Measurements from ENCODE around the gene ARHGAP6. TPM values are rescaled to one million over a fixed set of nuclear protein-coding genes. Genes with fewer than 3 reads are reported as not detected.
"Not testable (repeated sequence)": the region's sequence is repeated elsewhere in the genome, so short reads cannot be mapped to it uniquely, and the experiment has no call there.

ARHGAP6 gene
- total RNA-seq, 1 donor from 2014 or later = 0.78 TPM

GRCh38 chrX:11285651-11286050, 380.1 kb downstream of the ARHGAP6 start:
- no peak for DNase-seq

- no peak for DNase-seq
Observed at GRCh38 chrX:11282043-11282442, 383.7 kb downstream of the ARHGAP6 start.

GRCh38 chrX:11273544-11273943, 392.2 kb downstream of the ARHGAP6 start:
- no peak for DNase-seq

GRCh38 chrX:11272863-11273262, 392.9 kb downstream of the ARHGAP6 start:
- no peak for DNase-seq

GRCh38 chrX:11272290-11272689, 393.4 kb downstream of the ARHGAP6 start:
- no peak for DNase-seq

GRCh38 chrX:11269996-11270395, 395.7 kb downstream of the ARHGAP6 start:
- no peak for DNase-seq

- DNase-seq = no peak
Observed at GRCh38 chrX:11269006-11269405, 396.7 kb downstream of the ARHGAP6 start.

GRCh38 chrX:11267425-11267824, 398.3 kb downstream of the ARHGAP6 start:
- DNase-seq = no peak

- no peak for DNase-seq
Observed at GRCh38 chrX:11266573-11267003, 399.1 kb downstream of the ARHGAP6 start.

GRCh38 chrX:11265352-11265751, 400.4 kb downstream of the ARHGAP6 start:
- DNase-seq = no peak

- DNase-seq = no peak
Observed at GRCh38 chrX:11264925-11265324, 400.8 kb downstream of the ARHGAP6 start.

GRCh38 chrX:11261260-11261659, 404.5 kb downstream of the ARHGAP6 start:
- no peak for DNase-seq

- DNase-seq = no peak
Observed at GRCh38 chrX:11259437-11259836, 406.3 kb downstream of the ARHGAP6 start.

GRCh38 chrX:11257711-11258110, 408.0 kb downstream of the ARHGAP6 start:
- no peak for DNase-seq

- no peak for DNase-seq
Observed at GRCh38 chrX:11257290-11257689, 408.4 kb downstream of the ARHGAP6 start.

GRCh38 chrX:11254417-11255109, 411.2 kb downstream of the ARHGAP6 start:
- DNase-seq = no peak

- DNase-seq = no peak
Observed at GRCh38 chrX:11244636-11245035, 421.1 kb downstream of the ARHGAP6 start.

- no peak for DNase-seq
Observed at GRCh38 chrX:11242704-11243103, 423.0 kb downstream of the ARHGAP6 start.

GRCh38 chrX:11241720-11242119, 424.0 kb downstream of the ARHGAP6 start:
- DNase-seq = no peak

GRCh38 chrX:11239230-11239629, 426.5 kb downstream of the ARHGAP6 start:
- no peak for DNase-seq

- DNase-seq = not testable (repeated sequence)
Observed at GRCh38 chrX:11235377-11235776, 430.3 kb downstream of the ARHGAP6 start.

GRCh38 chrX:11215191-11215921, 450.4 kb downstream of the ARHGAP6 start:
- DNase-seq = no peak

GRCh38 chrX:11214346-11215190, 451.2 kb downstream of the ARHGAP6 start:
- DNase-seq = no peak

All from occipital lobe (tissue), 2 donors.